ENCODE measurements around the gene ACKR4.
"Not testable (repeated sequence)": the region's sequence is repeated elsewhere in the genome, so short reads cannot be mapped to it uniquely, and the experiment has no call there.

The ACKR4 gene

GRCh38 chr3:132596816-132597433, at the start of gene ACKR4:
TSS of gene ACKR4 (plus strand) at chr3:132597270. CDS start at chr3:132600398, 3,128 bp downstream.
- no peak for DNase-seq

- no peak for DNase-seq
Observed at GRCh38 chr3:132549169-132549568, 47.9 kb upstream of the ACKR4 start.

- no peak for DNase-seq
Observed at GRCh38 chr3:132549890-132550578, 47.0 kb upstream of the ACKR4 start.

- DNase-seq: no peak
Observed at GRCh38 chr3:132550579-132551305, 46.3 kb upstream of the ACKR4 start.

- no peak for DNase-seq
Observed at GRCh38 chr3:132553826-132554225, 43.2 kb upstream of the ACKR4 start.

GRCh38 chr3:132554437-132554836, 42.6 kb upstream of the ACKR4 start:
- DNase-seq: no peak

- DNase-seq: no peak
Observed at GRCh38 chr3:132555306-132556035, 41.6 kb upstream of the ACKR4 start.

- not testable (repeated sequence) for DNase-seq
Observed at GRCh38 chr3:132556036-132556386, 41.1 kb upstream of the ACKR4 start.

GRCh38 chr3:132556508-132557159, 40.4 kb upstream of the ACKR4 start:
- DNase-seq: no peak

- no peak for DNase-seq
Observed at GRCh38 chr3:132561003-132561402, 36.1 kb upstream of the ACKR4 start.

- no peak for DNase-seq
Observed at GRCh38 chr3:132563420-132564069, 33.5 kb upstream of the ACKR4 start.

GRCh38 chr3:132564070-132564465, 33.0 kb upstream of the ACKR4 start:
- DNase-seq: no peak

- DNase-seq: no peak
Observed at GRCh38 chr3:132568422-132568821, 28.6 kb upstream of the ACKR4 start.

- no peak for DNase-seq
Observed at GRCh38 chr3:132569153-132569552, 27.9 kb upstream of the ACKR4 start.

- DNase-seq: no peak
Observed at GRCh38 chr3:132569580-132569979, 27.5 kb upstream of the ACKR4 start.

- DNase-seq: no peak
Observed at GRCh38 chr3:132570016-132570415, 27.1 kb upstream of the ACKR4 start.

- no peak for DNase-seq
Observed at GRCh38 chr3:132573797-132574211, 23.3 kb upstream of the ACKR4 start.

GRCh38 chr3:132587401-132587800, 9.7 kb upstream of the ACKR4 start:
- DNase-seq: no peak

GRCh38 chr3:132592216-132592615, 4.9 kb upstream of the ACKR4 start:
- no peak for DNase-seq

- DNase-seq: no peak
Observed at GRCh38 chr3:132593241-132593946, 3.7 kb upstream of the ACKR4 start.

- no peak for DNase-seq
Observed at GRCh38 chr3:132593947-132594323, 3.1 kb upstream of the ACKR4 start.

- DNase-seq: no peak
Observed at GRCh38 chr3:132594498-132594897, 2.6 kb upstream of the ACKR4 start.

Measured in CD4-positive, alpha-beta T cell treated with Interleukin-17A for 1 hour (primary cell).